Pancreas (tissue), 10 donors: Measurements from ENCODE around the gene SCUBE3. TPM values are rescaled to one million over a fixed set of nuclear protein-coding genes. Genes with fewer than 3 reads are reported as not detected.

Experiments
- ATAC-seq, 4 donors: fragments of 200-7000 bp; cut with Tn5 transposase; one replicate each; pipeline versions ENCODE4 v1.8.0 to v1.9.1; 2020; ENCODE audit warnings: mild to moderate bottlenecking in 4 of 4, moderate library complexity in 4 of 4
- DNase-seq, 6 donors: peaks; one replicate each; pipeline ENCODE4 v3.0.0-alpha.2; 2020
- FAIRE-seq: peaks from 2 replicates; lab custom pipeline; 2012; peaks lifted over from hg19 to GRCh38; lab: Jason Lieb, UNC
- H3K27ac ChIP-seq, 4 donors: fragments of 200-600 bp; sonication (generic); 1 replicate in 3 of 4; 2 replicates in 1 of 4; pipeline versions ENCODE4 v1.5.0 to v1.8.0; 2020
- H3K27me3 ChIP-seq, 4 donors: fragments of 200-600 bp; one replicate each; pipeline ENCODE4 v1.8.0; 2021
- H3K36me3 ChIP-seq, 3 donors: fragments of 200-600 bp; sonication (generic) in 1 of 3; one replicate each; pipeline versions ENCODE4 v1.5.0 to v1.8.0; 2020 to 2021
- H3K4me1 ChIP-seq, 3 donors: fragments of 200-600 bp; one replicate each; pipeline ENCODE4 v1.8.0; 2021
- H3K4me3 ChIP-seq, 4 donors: fragments of 200-600 bp; sonication (generic) in 2 of 4; one replicate each; pipeline versions ENCODE4 v1.5.0 to v1.8.0; 2020 to 2021
- H3K9me3 ChIP-seq, 4 donors: fragments of 200-600 bp; one replicate each; pipeline ENCODE4 v1.8.0; 2021
- CTCF ChIP-seq, 4 donors: fragments of 200-600 bp; sonication (generic) in 3 of 4; IDR thresholded peaks; one replicate each; pipeline versions ENCODE4 v1.5.0 to v1.8.0; 2021; ENCODE audit warnings: antibody characterized with exemption in 4 of 4
- WGBS, 2 donors: extraction: QIAGEN DNeasy Blood & Tissue Kit; methylation state at CpG; one replicate each; pipeline ENCODE4 v1.1.7; 2013; 5-methylcytosine and 5-hydroxymethylcytosine counted together
- intact Hi-C, 3 donors: fragments of 100-400 bp; cut with DNase I; formaldehyde crosslinking; loops; one replicate each; pipeline versions ENCODE4 v1.11.1 to v1.14.2; 2022
- polyA plus RNA-seq, 2 donors: library from polyadenylated mRNA; stranded (reverse); fragments of 200-250 nt; gene quantifications; one replicate each; pipeline ENCODE4 v1.2.3, GENCODE V29; 2013
- total RNA-seq, 6 donors: library from RNA; stranded (reverse); fragmentation: NEBNext Ultra II Directional in 4 of 6; extraction: Animal tissue kit (Norgen Biotek cat#: 25700) in 4 of 6; gene quantifications; one replicate each; pipeline versions ENCODE4 v1.2.1 to v1.2.4, GENCODE V29; 2021 to 2023
- donor health status: healthy with polysubstance abuse.
- donor health status: DM: no; HTN: no; CAD: no; lungs with moderate emphysema.
- donor health status: DM: no; HTN: no; CAD: no.
- donor health status: control.
- donor health status: control.
- donor health status: Bipolar disorder and iron deficiency.
- donor health status: DM: yes; HTN: yes; CAD: no.
- donor health status: DM: no; HTN: no; CAD: no.
- donor health status: DM: no; HTN: no; CAD: no.
- donor health status: DM: yes; HTN: yes; CAD: no.

Gene SCUBE3
- total and polyA plus RNA-seq, 8 donors: 0.02 to 0.15 (median 0.03) TPM; not detected in 1

- 90 to 96% methylated on average over 4 of the region's 4 CpGs for WGBS, 2 donors
- peaks cover 0 to 10% (median 0%) of the 10 kb centered on the region in 3 donors for H3K4me1 ChIP-seq
- H3K27me3 ChIP-seq: no peaks in the 10 kb centered on the region
- H3K27ac ChIP-seq: no peak overlapping the region
- ATAC-seq: no peak
- intact Hi-C loops: no loop called here
- H3K36me3 ChIP-seq: peaks cover 0 to 5% (median 0%) of the 10 kb centered on the region in 3 donors
- H3K4me3 ChIP-seq: no peak overlapping the region
- DNase-seq: no peak
- no peak for TF ChIP-seq CTCF (IDR thresholded peaks at IDR 0.05)
- no peaks in the 10 kb centered on the region for H3K9me3 ChIP-seq
- no peak for FAIRE-seq
Observed at GRCh38 chr6:35299674-35300073, 85.9 kb downstream of the SCUBE3 start.

- H3K27ac ChIP-seq: no peak overlapping the region
Observed at GRCh38 chr6:35300848-35301247, 87.1 kb downstream of the SCUBE3 start.

More at GRCh38 chr6:35300848-35301247, 87.1 kb downstream of the SCUBE3 start:
- FAIRE-seq: no peak
- intact Hi-C loops: no loop called here
- no peak for DNase-seq
- Histone ChIP-seq H3K36me3 (no peaks in the 10 kb centered on the region), H3K4me1 (peaks cover 0 to 10% (median 0%) of the 10 kb centered on the region in 3 donors), H3K27me3 (no peaks in the 10 kb centered on the region), H3K9me3 (no peaks in the 10 kb centered on the region), H3K4me3 (no peak overlapping the region)
- no peak for TF ChIP-seq CTCF (IDR thresholded peaks at IDR 0.05)
- no peak for ATAC-seq

Other genes with a start within 250 kb of the SCUBE3 start
- under 1 TPM in 1 of 6 donors, not detected in 5; 0.34 TPM for gene TCP11, start 72.6 kb upstream of the SCUBE3 start, total RNA-seq
- gene TCP11, start 72.6 kb upstream of the SCUBE3 start, polyA plus RNA-seq: under 1 TPM in 1 of 2 donors, not detected in 1; 0.14 TPM
- 10 to 100 TPM; 14.9 to 25.0 (median 16.3) TPM for gene ZNF76, start 45.8 kb downstream of the SCUBE3 start, total RNA-seq
- gene ZNF76, start 45.8 kb downstream of the SCUBE3 start, polyA plus RNA-seq: 10 to 100 TPM; 48.2 to 51.1 TPM
- 10 to 100 TPM in 5 of 6 donors, 1 to 10 TPM in 1; 9.4 to 14.0 (median 12.8) TPM for gene DEF6, start 83.9 kb downstream of the SCUBE3 start, total RNA-seq
- 10 to 100 TPM; 37.9 to 40.6 TPM for gene DEF6, start 83.9 kb downstream of the SCUBE3 start, polyA plus RNA-seq
- gene PPARD, start 128.6 kb downstream of the SCUBE3 start, total RNA-seq: 10 to 100 TPM in 2 of 6 donors, 1 to 10 TPM in 4; 4.4 to 12.3 (median 6.0) TPM
- 10 to 100 TPM; 10.3 to 14.1 TPM for gene PPARD, start 128.6 kb downstream of the SCUBE3 start, polyA plus RNA-seq
- gene FANCE, start 238.4 kb downstream of the SCUBE3 start, total RNA-seq: 1 to 10 TPM; 2.0 to 4.0 (median 2.7) TPM
- 1 to 10 TPM; 1.7 to 2.1 TPM for gene FANCE, start 238.4 kb downstream of the SCUBE3 start, polyA plus RNA-seq